Mucosa of descending colon (tissue), 3 donors: ENCODE results near the gene CD200. TPM values are rescaled to one million over a fixed set of nuclear protein-coding genes. Genes with fewer than 3 reads are reported as not detected.

ENCODE experiments used
- ATAC-seq: fragments of 200-7000 bp; cut with Tn5 transposase; one replicate; pipeline ENCODE4 v1.9.1; 2020; ENCODE audit warnings: mild to moderate bottlenecking, moderate library complexity
- DNase-seq, 3 donors: peaks; one replicate each; pipeline ENCODE4 v3.0.0-alpha.2; 2020
- H3K36me3 ChIP-seq: fragments of 200-600 bp; one replicate; pipeline ENCODE4 v1.8.0; 2021; ENCODE audit warnings: low read depth, mild to moderate bottlenecking
- H3K4me1 ChIP-seq: fragments of 200-600 bp; one replicate; pipeline ENCODE4 v1.8.0; 2021; ENCODE audit warnings: low read depth, mild to moderate bottlenecking
- H3K4me3 ChIP-seq: fragments of 200-600 bp; one replicate; pipeline ENCODE4 v1.8.0; 2021; ENCODE audit warnings: mild to moderate bottlenecking
- H3K9me3 ChIP-seq: fragments of 200-600 bp; one replicate; pipeline ENCODE4 v1.8.0; 2021; ENCODE audit warnings: mild to moderate bottlenecking
- intact Hi-C, 2 donors: fragments of 100-400 bp; cut with DNase I in 1 of 2; cut with micrococcal nuclease in 1 of 2; formaldehyde crosslinking; loops; one replicate each; pipeline versions ENCODE4 v1.11.0 to v1.11.1; 2022; cut with DNase I, micrococcal nuclease
- total RNA-seq, 3 donors: library from RNA; stranded (reverse); fragmentation: NEBNext Ultra II Directional in 2 of 3; extraction: Animal tissue kit (Norgen Biotek cat#: 25700) in 2 of 3; gene quantifications; one replicate each; pipeline versions ENCODE4 v1.2.1 to v1.2.4, GENCODE V29; 2021 to 2023
- TF ChIP-seq, protein P1 (sequence below): fragments of 200-600 bp; IDR thresholded peaks from one replicate; pipeline ENCODE4 v1.8.0; 2022; ENCODE audit warnings: antibody characterized with exemption, mild to moderate bottlenecking
- donor health status: DM: no; HTN: no; CAD: no; lungs with moderate emphysema.
- donor health status: DM: no; HTN: no; CAD: no.
- donor health status: DM: no; HTN: yes; CAD: no.

Gene CD200
- total RNA-seq, 3 donors from 2014 or later, result 3.3 to 6.4 (median 3.9) TPM

DNA sequence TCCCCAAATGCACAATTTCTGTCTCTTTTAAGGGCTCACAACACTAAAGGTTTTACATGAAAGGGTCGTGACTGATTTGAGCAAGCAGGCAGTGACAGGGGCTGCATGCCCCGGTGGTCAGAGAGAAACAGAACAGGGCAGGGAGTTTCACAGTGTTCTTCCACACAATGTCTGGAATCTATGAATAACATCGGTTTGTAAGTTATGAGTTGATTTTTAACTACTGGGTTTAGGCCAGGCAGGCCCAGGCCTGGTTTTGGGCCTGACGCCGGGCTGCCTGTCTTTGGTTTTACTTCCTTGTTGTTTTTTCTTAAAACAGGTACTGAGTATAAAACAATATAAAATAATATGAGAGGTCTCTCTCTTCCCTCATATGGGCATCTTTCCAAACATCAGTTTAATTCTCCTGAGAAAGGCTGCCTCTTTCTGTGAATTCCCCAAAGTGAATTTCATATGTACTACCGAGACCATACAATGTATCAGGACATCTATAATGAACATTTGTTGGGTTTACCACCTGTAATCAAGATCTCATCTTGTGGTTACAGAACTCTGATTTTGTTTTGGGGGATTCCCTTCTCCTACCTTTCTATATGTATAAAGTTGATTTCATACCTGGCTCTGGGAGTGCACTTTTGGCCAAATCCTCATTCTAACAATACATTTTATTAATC, 74.4 kb downstream of the CD200 start:
- peak; percentile 60 to 67 (median 64) for DNase-seq
- no peaks in the 10 kb centered on the region for H3K36me3 ChIP-seq
- intact Hi-C loops, result no loop called here
- H3K9me3 ChIP-seq, result no peaks in the 10 kb centered on the region
- ATAC-seq, result no peak
- TF ChIP-seq, protein P1, sequence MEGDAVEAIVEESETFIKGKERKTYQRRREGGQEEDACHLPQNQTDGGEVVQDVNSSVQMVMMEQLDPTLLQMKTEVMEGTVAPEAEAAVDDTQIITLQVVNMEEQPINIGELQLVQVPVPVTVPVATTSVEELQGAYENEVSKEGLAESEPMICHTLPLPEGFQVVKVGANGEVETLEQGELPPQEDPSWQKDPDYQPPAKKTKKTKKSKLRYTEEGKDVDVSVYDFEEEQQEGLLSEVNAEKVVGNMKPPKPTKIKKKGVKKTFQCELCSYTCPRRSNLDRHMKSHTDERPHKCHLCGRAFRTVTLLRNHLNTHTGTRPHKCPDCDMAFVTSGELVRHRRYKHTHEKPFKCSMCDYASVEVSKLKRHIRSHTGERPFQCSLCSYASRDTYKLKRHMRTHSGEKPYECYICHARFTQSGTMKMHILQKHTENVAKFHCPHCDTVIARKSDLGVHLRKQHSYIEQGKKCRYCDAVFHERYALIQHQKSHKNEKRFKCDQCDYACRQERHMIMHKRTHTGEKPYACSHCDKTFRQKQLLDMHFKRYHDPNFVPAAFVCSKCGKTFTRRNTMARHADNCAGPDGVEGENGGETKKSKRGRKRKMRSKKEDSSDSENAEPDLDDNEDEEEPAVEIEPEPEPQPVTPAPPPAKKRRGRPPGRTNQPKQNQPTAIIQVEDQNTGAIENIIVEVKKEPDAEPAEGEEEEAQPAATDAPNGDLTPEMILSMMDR, result no peak
- H3K4me1 ChIP-seq, result peaks cover 22% of the 10 kb centered on the region
- H3K4me3 ChIP-seq, result no peak overlapping the region

- intact Hi-C loops, result no loop called here
- peaks cover 22% of the 10 kb centered on the region for H3K4me1 ChIP-seq
- no peaks in the 10 kb centered on the region for H3K9me3 ChIP-seq
- DNase-seq (no peak), ATAC-seq (peak; percentile 52)
- no peak overlapping the region for H3K4me3 ChIP-seq
- no peaks in the 10 kb centered on the region for H3K36me3 ChIP-seq
- TF ChIP-seq, protein P1, result no peak
These were observed 75.1 kb downstream of the CD200 start for GRCh38 chr3:112407888-112408702.

- no peaks in the 10 kb centered on the region for H3K36me3 ChIP-seq
- H3K4me1 ChIP-seq, result peaks cover 22% of the 10 kb centered on the region
- TF ChIP-seq, protein P1, result no peak
- ATAC-seq, result peak; percentile 87
- DNase-seq, result peak in 1 of 3 donors; percentile 55
- no peak overlapping the region for H3K4me3 ChIP-seq
- intact Hi-C loops, result no loop called here
- H3K9me3 ChIP-seq, result no peaks in the 10 kb centered on the region
These were observed 76.1 kb downstream of the CD200 start for GRCh38 chr3:112409041-112409440.

- TF ChIP-seq, protein P1, result no peak
- no peaks in the 10 kb centered on the region for H3K36me3 ChIP-seq
- intact Hi-C loops, result no loop called here
- DNase-seq (no peak), ATAC-seq (no peak)
- H3K4me1 ChIP-seq, result peaks cover 22% of the 10 kb centered on the region
- H3K4me3 ChIP-seq, result no peak overlapping the region
- no peaks in the 10 kb centered on the region for H3K9me3 ChIP-seq
These were observed 78.5 kb downstream of the CD200 start for GRCh38 chr3:112411425-112411824.

Other genes with a start within 250 kb of the CD200 start
- gene C3orf52, start 246.8 kb upstream of the CD200 start, total RNA-seq, result 10 to 100 TPM; 22.6 to 49.9 (median 36.3) TPM
- gene GCSAM, start 199.9 kb upstream of the CD200 start, total RNA-seq, result under 1 TPM in 2 of 3 donors, not detected in 1; 0.36 to 0.41 TPM
- under 1 TPM; 0.34 to 0.96 (median 0.51) TPM for gene SLC9C1, start 38.9 kb upstream of the CD200 start, total RNA-seq
- gene BTLA, start 166.3 kb downstream of the CD200 start, total RNA-seq, result 1 to 10 TPM in 2 of 3 donors, under 1 TPM in 1; 0.51 to 1.4 (median 1.4) TPM
- 10 to 100 TPM; 44.1 to 60.0 (median 51.0) TPM for gene ATG3, start 228.8 kb downstream of the CD200 start, total RNA-seq
- gene SLC35A5, start 228.9 kb downstream of the CD200 start, total RNA-seq, result 10 to 100 TPM; 34.9 to 39.4 (median 36.3) TPM